Kidney epithelial cell (primary cell): Measurements from ENCODE around the gene PRRG1. TPM values are rescaled to one million over a fixed set of nuclear protein-coding genes. Genes with fewer than 3 reads are reported as not detected.

Experiments used
- DNase-seq: peaks from one replicate; pipeline ENCODE4 v3.0.0-alpha.2; 2010; ENCODE audit warnings: low read depth
- H3K27me3 ChIP-seq: 2 replicates; pipeline ENCODE4 v1.6.0; 2011; ENCODE audit warnings: low read length; ENCODE audit not compliant: control insufficient read depth, insufficient read depth
- H3K36me3 ChIP-seq: 2 replicates; pipeline ENCODE4 v1.5.1; 2011; ENCODE audit warnings: low read length; ENCODE audit not compliant: control insufficient read depth, insufficient read depth
- H3K4me3 ChIP-seq: 2 replicates; pipeline ENCODE4 v1.5.1; 2011; ENCODE audit warnings: low read depth, mild to moderate bottlenecking, control low read depth, low read length
- total RNA-seq: library from RNA; depleted of rRNA; stranded (reverse); fragments of >200 nt; gene quantifications from 2 replicates; pipeline ENCODE4 v1.2.3, GENCODE V29; 2015
- TF ChIP-seq, protein P1 (sequence below): IDR thresholded peaks from 2 replicates; pipeline ENCODE4 v1.5.1; 2011; ENCODE audit warnings: mild to moderate bottlenecking, moderate library complexity, low read length, control low read depth, inconsistent platforms; ENCODE audit not compliant: insufficient read depth, poor library complexity, severe bottlenecking

PRRG1 gene
- total RNA-seq, 1 donor from 2014 or later: 17.6 TPM

- Histone ChIP-seq H3K27me3 (no peaks in the 10 kb centered on the region), H3K36me3 (no peaks in the 10 kb centered on the region), H3K4me3 (no peak overlapping the region)
- no peak for DNase-seq
- TF ChIP-seq, protein P1, sequence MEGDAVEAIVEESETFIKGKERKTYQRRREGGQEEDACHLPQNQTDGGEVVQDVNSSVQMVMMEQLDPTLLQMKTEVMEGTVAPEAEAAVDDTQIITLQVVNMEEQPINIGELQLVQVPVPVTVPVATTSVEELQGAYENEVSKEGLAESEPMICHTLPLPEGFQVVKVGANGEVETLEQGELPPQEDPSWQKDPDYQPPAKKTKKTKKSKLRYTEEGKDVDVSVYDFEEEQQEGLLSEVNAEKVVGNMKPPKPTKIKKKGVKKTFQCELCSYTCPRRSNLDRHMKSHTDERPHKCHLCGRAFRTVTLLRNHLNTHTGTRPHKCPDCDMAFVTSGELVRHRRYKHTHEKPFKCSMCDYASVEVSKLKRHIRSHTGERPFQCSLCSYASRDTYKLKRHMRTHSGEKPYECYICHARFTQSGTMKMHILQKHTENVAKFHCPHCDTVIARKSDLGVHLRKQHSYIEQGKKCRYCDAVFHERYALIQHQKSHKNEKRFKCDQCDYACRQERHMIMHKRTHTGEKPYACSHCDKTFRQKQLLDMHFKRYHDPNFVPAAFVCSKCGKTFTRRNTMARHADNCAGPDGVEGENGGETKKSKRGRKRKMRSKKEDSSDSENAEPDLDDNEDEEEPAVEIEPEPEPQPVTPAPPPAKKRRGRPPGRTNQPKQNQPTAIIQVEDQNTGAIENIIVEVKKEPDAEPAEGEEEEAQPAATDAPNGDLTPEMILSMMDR: no peak
Measured at GRCh38 chrX:37504991-37505390, 155.8 kb downstream of the PRRG1 start.

Other genes with a start within 250 kb of the PRRG1 start
- 0.13 and 0.27 TPM in 2 replicates for gene LANCL3, start 222.3 kb downstream of the PRRG1 start, total RNA-seq